Activated CD4-positive, alpha-beta T cell treated with anti-CD3 and anti-CD28 coated beads, Interleukin-2, amount 50 U/mL, for 24 hours (primary cell): ENCODE measurements around the gene KAT2B.

Experiments
- DNase-seq, 2 donors: peaks; one replicate each; pipeline ENCODE4 v3.0.0-alpha.2; 2020; ENCODE audit warnings: low read depth in 1 of 2, low spot score in 1 of 2

The KAT2B gene

GRCh38 chr3:20064796-20065564, 24.7 kb downstream of the KAT2B start:
- no peak for DNase-seq

GRCh38 chr3:20066079-20066478, 25.8 kb downstream of the KAT2B start:
- no peak for DNase-seq

- DNase-seq = no peak
Observed at GRCh38 chr3:20066850-20067617, 26.8 kb downstream of the KAT2B start.

GRCh38 chr3:20068512-20069177, 28.4 kb downstream of the KAT2B start:
- DNase-seq = no peak

- DNase-seq = no peak
Observed at GRCh38 chr3:20069178-20069532, 28.9 kb downstream of the KAT2B start.

GRCh38 chr3:20071175-20071574, 30.9 kb downstream of the KAT2B start:
- DNase-seq = no peak

GRCh38 chr3:20072422-20072821, 32.2 kb downstream of the KAT2B start:
- no peak for DNase-seq

- no peak for DNase-seq
Observed at GRCh38 chr3:20073068-20073467, 32.8 kb downstream of the KAT2B start.

GRCh38 chr3:20073683-20074082, 33.4 kb downstream of the KAT2B start:
- no peak for DNase-seq

GRCh38 chr3:20074226-20075063, 34.2 kb downstream of the KAT2B start:
- no peak for DNase-seq

GRCh38 chr3:20075197-20075596, 35.0 kb downstream of the KAT2B start:
- DNase-seq = no peak

GRCh38 chr3:20076296-20076997, 36.2 kb downstream of the KAT2B start:
- DNase-seq = no peak

- DNase-seq = no peak
Observed at GRCh38 chr3:20077068-20077467, 36.8 kb downstream of the KAT2B start.

- no peak for DNase-seq
Observed at GRCh38 chr3:20078194-20078714, 38.0 kb downstream of the KAT2B start.

GRCh38 chr3:20079621-20080020, 39.4 kb downstream of the KAT2B start:
- no peak for DNase-seq

GRCh38 chr3:20080956-20081554, 40.8 kb downstream of the KAT2B start:
- no peak for DNase-seq

- no peak for DNase-seq
Observed at GRCh38 chr3:20083253-20083652, 43.0 kb downstream of the KAT2B start.

- DNase-seq = no peak
Observed at GRCh38 chr3:20083953-20084352, 43.7 kb downstream of the KAT2B start.

GRCh38 chr3:20091331-20092047, 51.2 kb downstream of the KAT2B start:
- no peak for DNase-seq
